ENCODE data around the gene CCNB1IP1.
A peak's percentile ranks its signal among the peaks of the same experiment; 100 is the strongest.

DNA sequence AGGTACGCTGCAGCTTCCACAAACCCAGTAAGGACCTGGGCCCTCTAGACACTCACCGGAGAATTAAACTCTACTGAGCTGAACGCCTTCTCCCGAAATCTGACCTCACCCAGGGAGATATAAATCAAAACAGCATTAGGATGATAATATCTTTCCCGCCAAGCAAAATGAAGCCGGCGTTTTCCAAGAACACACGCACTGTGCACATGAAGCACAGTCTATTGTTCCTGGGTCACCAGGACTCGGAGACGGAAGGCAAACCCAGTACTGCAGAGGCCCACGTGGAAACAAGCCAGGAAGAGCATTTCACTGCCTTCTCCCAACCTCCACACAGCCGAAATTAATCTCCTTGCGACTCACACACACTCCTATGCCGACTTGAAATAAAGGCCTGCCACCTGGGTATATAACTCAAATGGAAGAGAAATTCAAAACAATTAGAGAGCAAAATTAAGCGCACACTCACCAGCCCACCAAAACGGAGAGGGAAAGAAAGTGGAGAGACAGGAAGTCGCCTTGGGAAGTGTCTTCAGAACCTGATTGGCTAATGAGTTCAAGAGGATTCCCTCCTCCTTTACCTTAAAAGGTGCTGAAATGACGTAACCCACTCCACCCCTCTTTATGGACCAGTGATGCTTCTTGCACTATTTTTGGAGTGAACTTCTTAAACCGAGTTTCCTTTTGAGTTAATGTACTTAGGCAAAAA lies at the start of gene CCNB1IP1:
- 0 out of 2 replicates have a peak, but pooled peaks have one; percentile 16 for TF ChIP-seq NFIC (IDR thresholded peaks at IDR 0.05)
- no peak for TF ChIP-seq EP300 (IDR thresholded peaks at IDR 0.05; ENCODE audit: borderline replicate concordance)
- TF ChIP-seq, protein P1, sequence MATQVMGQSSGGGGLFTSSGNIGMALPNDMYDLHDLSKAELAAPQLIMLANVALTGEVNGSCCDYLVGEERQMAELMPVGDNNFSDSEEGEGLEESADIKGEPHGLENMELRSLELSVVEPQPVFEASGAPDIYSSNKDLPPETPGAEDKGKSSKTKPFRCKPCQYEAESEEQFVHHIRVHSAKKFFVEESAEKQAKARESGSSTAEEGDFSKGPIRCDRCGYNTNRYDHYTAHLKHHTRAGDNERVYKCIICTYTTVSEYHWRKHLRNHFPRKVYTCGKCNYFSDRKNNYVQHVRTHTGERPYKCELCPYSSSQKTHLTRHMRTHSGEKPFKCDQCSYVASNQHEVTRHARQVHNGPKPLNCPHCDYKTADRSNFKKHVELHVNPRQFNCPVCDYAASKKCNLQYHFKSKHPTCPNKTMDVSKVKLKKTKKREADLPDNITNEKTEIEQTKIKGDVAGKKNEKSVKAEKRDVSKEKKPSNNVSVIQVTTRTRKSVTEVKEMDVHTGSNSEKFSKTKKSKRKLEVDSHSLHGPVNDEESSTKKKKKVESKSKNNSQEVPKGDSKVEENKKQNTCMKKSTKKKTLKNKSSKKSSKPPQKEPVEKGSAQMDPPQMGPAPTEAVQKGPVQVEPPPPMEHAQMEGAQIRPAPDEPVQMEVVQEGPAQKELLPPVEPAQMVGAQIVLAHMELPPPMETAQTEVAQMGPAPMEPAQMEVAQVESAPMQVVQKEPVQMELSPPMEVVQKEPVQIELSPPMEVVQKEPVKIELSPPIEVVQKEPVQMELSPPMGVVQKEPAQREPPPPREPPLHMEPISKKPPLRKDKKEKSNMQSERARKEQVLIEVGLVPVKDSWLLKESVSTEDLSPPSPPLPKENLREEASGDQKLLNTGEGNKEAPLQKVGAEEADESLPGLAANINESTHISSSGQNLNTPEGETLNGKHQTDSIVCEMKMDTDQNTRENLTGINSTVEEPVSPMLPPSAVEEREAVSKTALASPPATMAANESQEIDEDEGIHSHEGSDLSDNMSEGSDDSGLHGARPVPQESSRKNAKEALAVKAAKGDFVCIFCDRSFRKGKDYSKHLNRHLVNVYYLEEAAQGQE (IDR thresholded peaks at IDR 0.05; ENCODE audit: low read depth) = no peak
- TF ChIP-seq MAX (IDR thresholded peaks at IDR 0.05) = peak; percentile 93
- no peak for TF ChIP-seq FOXM1 (IDR thresholded peaks at IDR 0.05; ENCODE audit: borderline replicate concordance, low read depth)
- TF ChIP-seq RAD21 (IDR thresholded peaks at IDR 0.05; ENCODE audit: low read depth) = no peak

Data from Ishikawa (cell line).